Esophagus muscularis mucosa (tissue), 4 donors: ENCODE measurements around the gene ACTA1. TPM values are rescaled to one million over a fixed set of nuclear protein-coding genes. Genes with fewer than 3 reads are reported as not detected.

Experiments
- DNase-seq: peaks from one replicate; pipeline ENCODE4 v3.0.0-alpha.2; 2017; ENCODE audit errors: extremely low spot score
- H3K27ac ChIP-seq, 4 donors: fragments of 200-600 bp; sonication (generic); replicated peaks in 1 of 4; 1 replicate in 3 of 4; 2 replicates in 1 of 4; pipeline ENCODE4 v1.5.1; 2016 to 2019; ENCODE audit warnings: mild to moderate bottlenecking in 1 of 4
- H3K27me3 ChIP-seq, 4 donors: fragments of 200-600 bp; sonication (generic); one replicate each; pipeline versions ENCODE4 v1.5.1 to v1.6.0; 2016 to 2019
- H3K36me3 ChIP-seq, 4 donors: fragments of 200-600 bp; sonication (generic); one replicate each; pipeline ENCODE4 v1.5.1; 2016 to 2019
- H3K4me1 ChIP-seq, 4 donors: fragments of 200-600 bp; sonication (generic); one replicate each; pipeline ENCODE4 v1.5.1; 2016 to 2019
- H3K4me3 ChIP-seq, 4 donors: fragments of 200-600 bp; sonication (generic); 1 replicate in 2 of 4; 2 replicates in 2 of 4; pipeline ENCODE4 v1.5.1; 2016 to 2019; ENCODE audit warnings: mild to moderate bottlenecking in 4 of 4, moderate library complexity in 1 of 4
- H3K9me3 ChIP-seq, 4 donors: fragments of 200-600 bp; sonication (generic); 1 replicate in 3 of 4; 2 replicates in 1 of 4; pipeline ENCODE4 v1.5.1; 2016 to 2019
- CTCF ChIP-seq, 3 experiments: fragments of 200-600 bp in 2 of 3; fragments of 450-650 bp in 1 of 3; sonication (generic) in 2 of 3; IDR thresholded peaks; one replicate each; pipeline ENCODE4 v1.5.1; 2017 to 2019; ENCODE audit warnings: antibody characterized with exemption in 3 of 3, mild to moderate bottlenecking in 2 of 3, moderate library complexity in 1 of 3
- EP300 ChIP-seq: sonication (generic); formaldehyde crosslinking; IDR thresholded peaks from one replicate; pipeline ENCODE4 v1.6.1; 2017; ENCODE audit warnings: antibody characterized with exemption
- POLR2A ChIP-seq: fragments of 450-650 bp; IDR thresholded peaks from one replicate; pipeline ENCODE4 v1.6.1; 2017; ENCODE audit warnings: antibody characterized with exemption, moderate library complexity, mild to moderate bottlenecking, low read depth
- POLR2AphosphoS5 ChIP-seq, 2 donors: sonication (generic); formaldehyde crosslinking; IDR thresholded peaks; one replicate each; pipeline ENCODE4 v1.6.1; 2017; ENCODE audit warnings: antibody characterized with exemption in 2 of 2
- WGBS: methylation state at CpG from one replicate; pipeline ENCODE4 v1.1.5; 2018; 5-methylcytosine and 5-hydroxymethylcytosine counted together
- intact Hi-C: fragments of 100-400 bp; cut with DNase I; formaldehyde crosslinking; loops from one replicate; pipeline ENCODE4 v1.15.1; 2023
- total RNA-seq, 4 donors: library from RNA; depleted of rRNA; stranded (reverse); fragments of >200 nt; gene quantifications; one replicate each; pipeline versions ENCODE4 v1.1.0 to v1.2.1, GENCODE V29; 2016

Gene ACTA1
- total RNA-seq, 4 donors from 2014 or later, result 0.29 to 0.58 (median 0.42) TPM; not detected in 1

- peaks cover 60 to 96% (median 85%) of the 10 kb centered on the region in 4 donors for H3K36me3 ChIP-seq
- intact Hi-C loops, result no loop called here
- TF ChIP-seq EP300 (no peak), POLR2AphosphoS5 (IDR thresholded peaks at IDR 0.05) (no peak)
Measured at GRCh38 chr1:229464672-229465071, 30.8 kb upstream of the ACTA1 start.

DNA sequence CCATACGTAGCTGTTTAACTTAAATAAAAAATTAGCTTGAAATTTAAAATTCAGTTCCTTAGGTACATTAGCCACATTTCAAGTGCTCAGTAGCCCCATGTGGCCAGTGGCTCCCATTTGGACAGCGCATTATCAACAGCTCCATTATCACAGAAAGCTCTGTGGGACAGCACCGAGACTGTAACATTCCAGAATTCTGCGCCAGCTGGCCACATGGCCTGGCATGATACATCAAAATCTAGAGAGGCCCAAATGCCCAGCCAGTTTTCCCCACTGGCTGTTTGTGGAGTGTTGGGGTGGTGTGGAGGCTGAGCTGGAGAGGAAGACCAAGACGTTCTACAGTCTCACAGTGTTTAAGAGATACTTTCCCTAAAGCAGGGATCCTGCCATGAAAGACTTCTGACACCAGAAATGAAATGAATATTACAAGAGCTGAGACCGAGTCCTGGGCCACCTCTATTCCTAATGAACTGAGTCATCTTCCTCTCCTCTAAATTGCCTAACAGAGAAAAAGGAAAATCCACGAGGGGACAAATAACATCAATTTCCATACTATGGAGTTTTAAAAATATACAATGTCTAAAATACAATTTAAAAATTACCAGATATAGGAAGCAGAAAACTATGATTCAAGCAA lies 27.3 kb upstream of the ACTA1 start:
- Histone ChIP-seq H3K27me3 (no peaks in the 10 kb centered on the region), H3K9me3 (no peaks in the 10 kb centered on the region), H3K27ac (no peak overlapping the region), H3K4me3 (no peak overlapping the region), H3K4me1 (no peaks in the 10 kb centered on the region), H3K36me3 (peaks cover 48 to 100% (median 92%) of the 10 kb centered on the region in 4 donors)
- no peak for DNase-seq
- intact Hi-C loops, result no loop called here
- TF ChIP-seq POLR2AphosphoS5 (IDR thresholded peaks at IDR 0.05) (no peak), POLR2A (no peak), EP300 (no peak), CTCF (IDR thresholded peaks at IDR 0.05) (no peak)
- WGBS, result 89% methylated on average over 7 of the region's 7 CpGs

More at GRCh38 chr1:229464672-229465071, 30.8 kb upstream of the ACTA1 start:
- H3K4me1 ChIP-seq, result no peaks in the 10 kb centered on the region
- no peaks in the 10 kb centered on the region for H3K27me3 ChIP-seq
- H3K4me3 ChIP-seq, result no peak overlapping the region
- DNase-seq, result no peak
- 94% methylated on average over 8 of the region's 8 CpGs for WGBS
- no peaks in the 10 kb centered on the region for H3K9me3 ChIP-seq
- H3K27ac ChIP-seq, result no peak overlapping the region

GRCh38 chr1:229459815-229460214 lies 25.9 kb upstream of the ACTA1 start:
- Histone ChIP-seq H3K9me3 (no peaks in the 10 kb centered on the region), H3K4me3 (no peak overlapping the region), H3K4me1 (no peaks in the 10 kb centered on the region), H3K36me3 (peaks cover 35 to 100% (median 88%) of the 10 kb centered on the region in 4 donors), H3K27ac (no peak overlapping the region), H3K27me3 (no peaks in the 10 kb centered on the region)
- intact Hi-C loops, result no loop called here
- TF ChIP-seq CTCF (IDR thresholded peaks at IDR 0.05) (no peak), EP300 (no peak), POLR2A (no peak), POLR2AphosphoS5 (IDR thresholded peaks at IDR 0.05) (no peak)
- no peak for DNase-seq
- 99% methylated on average over 3 of the region's 3 CpGs for WGBS

GRCh38 chr1:229457436-229457835 lies 23.5 kb upstream of the ACTA1 start:
- Histone ChIP-seq H3K27ac (no peak overlapping the region), H3K4me1 (no peaks in the 10 kb centered on the region), H3K9me3 (no peaks in the 10 kb centered on the region), H3K36me3 (peaks cover 13 to 93% (median 69%) of the 10 kb centered on the region in 4 donors), H3K4me3 (no peak overlapping the region), H3K27me3 (no peaks in the 10 kb centered on the region)
- DNase-seq, result no peak
- intact Hi-C loops, result no loop called here
- TF ChIP-seq POLR2AphosphoS5 (IDR thresholded peaks at IDR 0.05) (no peak), EP300 (no peak), POLR2A (no peak), CTCF (IDR thresholded peaks at IDR 0.05) (no peak)
- WGBS, result 83% methylated on average over 4 of the region's 4 CpGs

GRCh38 chr1:229456016-229456415 lies 22.1 kb upstream of the ACTA1 start:
- no peak for TF ChIP-seq POLR2A
- no peak for TF ChIP-seq POLR2AphosphoS5 (IDR thresholded peaks at IDR 0.05)
- TF ChIP-seq EP300, result no peak
- TF ChIP-seq CTCF (IDR thresholded peaks at IDR 0.05), result no peak
- intact Hi-C loops, result no loop called here
- peaks cover 10 to 92% (median 65%) of the 10 kb centered on the region in 4 donors for H3K36me3 ChIP-seq

More at GRCh38 chr1:229456016-229456415, 22.1 kb upstream of the ACTA1 start:
- Histone ChIP-seq H3K4me3 (no peak overlapping the region), H3K27me3 (no peaks in the 10 kb centered on the region), H3K27ac (no peak overlapping the region), H3K4me1 (no peaks in the 10 kb centered on the region), H3K9me3 (no peaks in the 10 kb centered on the region)
- WGBS, result 74% methylated on average over 3 of the region's 3 CpGs
- no peak for DNase-seq
